GM18861 (cell line): ENCODE data around the gene PRAF2.

ENCODE experiments used
- ATAC-seq: cut with Tn5 transposase; IDR thresholded peaks from one replicate; pipeline ENCODE4 v1.9.1; 2021; ENCODE audit not compliant: unreplicated experiment

PRAF2 gene, protein sequence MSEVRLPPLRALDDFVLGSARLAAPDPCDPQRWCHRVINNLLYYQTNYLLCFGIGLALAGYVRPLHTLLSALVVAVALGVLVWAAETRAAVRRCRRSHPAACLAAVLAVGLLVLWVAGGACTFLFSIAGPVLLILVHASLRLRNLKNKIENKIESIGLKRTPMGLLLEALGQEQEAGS

DNA sequence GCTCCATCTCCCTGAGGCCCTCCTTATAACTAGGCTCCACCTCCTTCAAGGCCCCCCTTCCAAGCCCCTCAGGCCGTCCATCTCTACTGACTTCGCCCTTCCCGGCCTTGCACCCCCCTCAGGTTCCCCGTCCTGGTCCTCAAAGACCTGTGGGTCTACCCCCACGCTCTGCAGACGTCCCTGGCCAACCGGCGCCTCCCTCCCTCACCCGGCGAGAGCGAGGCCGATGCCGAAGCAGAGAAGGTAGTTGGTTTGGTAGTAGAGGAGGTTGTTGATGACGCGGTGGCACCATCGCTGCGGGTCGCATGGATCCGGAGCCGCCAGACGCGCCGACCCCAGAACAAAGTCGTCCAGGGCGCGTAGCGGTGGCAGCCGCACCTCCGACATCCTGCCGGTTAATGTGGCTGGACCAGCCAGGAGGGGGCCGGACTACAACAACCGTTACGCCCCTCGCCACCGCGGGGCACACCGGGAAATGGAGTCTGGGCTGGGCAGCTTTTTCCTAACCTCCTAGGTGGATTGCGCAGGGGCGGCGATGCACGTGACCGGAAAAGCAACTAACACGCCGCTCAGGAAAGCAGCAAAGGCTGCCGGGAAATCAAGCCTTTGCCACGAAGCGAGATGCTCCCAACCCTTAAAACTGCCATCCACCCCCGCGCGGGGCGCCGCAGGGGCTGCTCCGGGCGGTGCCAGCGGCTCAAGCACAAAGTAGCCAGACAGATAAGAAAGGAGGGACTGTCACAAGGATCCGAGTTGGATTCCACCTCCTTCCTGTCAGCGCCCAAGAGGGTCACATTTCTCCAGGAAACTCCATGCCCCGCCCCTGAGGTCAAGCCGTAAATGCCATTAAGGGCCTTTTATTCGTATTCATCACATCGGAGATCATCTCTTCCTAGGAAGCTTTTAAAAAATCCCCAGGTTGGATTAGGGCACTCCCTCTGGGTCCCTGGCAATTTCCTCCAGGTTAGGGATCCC lies at the start of gene PRAF2:
Gene PRAF2 (minus strand): TSS at position 402 of the 975 bp plus-strand sequence. CDS start 15 bp downstream, at position 387.
- ATAC-seq = peak; percentile 60

- ATAC-seq = no peak
Observed at GRCh38 chrX:49122499-49122898, 48.7 kb upstream of the PRAF2 start.

DNA sequence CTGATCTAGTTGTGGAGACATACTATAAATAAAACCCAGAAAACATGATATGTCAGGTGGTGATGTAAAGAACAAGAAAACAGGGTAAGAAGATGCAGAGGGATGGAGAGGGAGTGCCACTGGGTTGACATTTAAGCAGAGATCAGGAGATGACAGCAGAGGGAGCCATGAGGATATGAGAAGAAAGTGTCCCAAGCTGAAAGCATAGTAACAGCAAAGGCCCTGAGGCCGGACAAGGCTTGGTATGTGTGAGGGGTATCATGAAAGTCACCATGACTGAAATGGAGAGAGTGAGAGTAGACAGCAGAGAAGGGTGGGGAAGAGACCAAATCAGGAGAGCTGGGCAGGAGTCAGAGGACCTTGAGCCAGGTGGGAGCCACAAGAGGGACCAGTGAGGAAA lies 46.3 kb upstream of the PRAF2 start:
- no peak for ATAC-seq

GRCh38 chrX:49117581-49117980 lies 43.8 kb upstream of the PRAF2 start:
- no peak for ATAC-seq

DNA sequence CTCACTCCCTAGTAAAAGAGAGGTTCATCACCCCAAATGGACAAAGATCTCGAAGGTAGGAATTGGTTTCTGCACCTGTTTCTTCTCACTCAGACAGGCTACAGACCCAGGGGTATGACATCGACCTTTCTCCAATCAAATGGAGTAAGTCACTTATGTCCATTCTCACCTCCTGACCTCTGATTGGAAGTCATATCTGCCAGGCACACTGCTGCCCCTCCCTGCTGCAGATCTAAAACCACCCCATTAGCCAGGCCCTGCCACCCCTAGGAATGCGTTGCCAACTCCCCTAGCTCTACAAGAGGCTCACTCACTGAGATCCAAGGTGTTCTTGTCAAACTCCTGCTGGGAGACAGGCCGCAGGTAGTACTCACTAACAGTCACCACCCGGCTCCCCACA lies 42.9 kb upstream of the PRAF2 start:
- ATAC-seq = no peak

DNA sequence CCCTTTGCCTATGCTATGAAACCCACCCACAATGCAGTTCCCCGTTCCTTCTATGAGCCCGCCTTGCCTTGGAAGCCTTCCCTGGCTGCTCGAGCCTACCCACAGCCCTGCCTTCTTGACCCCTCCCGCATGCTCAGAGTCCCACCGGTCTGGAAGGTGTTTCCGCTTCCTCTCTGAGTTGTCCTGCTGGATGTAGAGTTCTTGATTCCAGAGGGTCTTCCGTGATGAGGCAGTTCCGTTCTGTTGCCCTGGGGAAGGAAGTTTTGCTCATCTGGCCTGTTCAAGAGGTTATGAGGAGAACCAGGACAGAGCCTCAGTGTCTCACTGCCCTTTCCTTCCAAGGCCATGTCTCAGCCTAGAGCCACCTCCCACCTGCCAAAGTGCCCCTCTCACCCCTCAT lies 42.3 kb upstream of the PRAF2 start:
- no peak for ATAC-seq

DNA sequence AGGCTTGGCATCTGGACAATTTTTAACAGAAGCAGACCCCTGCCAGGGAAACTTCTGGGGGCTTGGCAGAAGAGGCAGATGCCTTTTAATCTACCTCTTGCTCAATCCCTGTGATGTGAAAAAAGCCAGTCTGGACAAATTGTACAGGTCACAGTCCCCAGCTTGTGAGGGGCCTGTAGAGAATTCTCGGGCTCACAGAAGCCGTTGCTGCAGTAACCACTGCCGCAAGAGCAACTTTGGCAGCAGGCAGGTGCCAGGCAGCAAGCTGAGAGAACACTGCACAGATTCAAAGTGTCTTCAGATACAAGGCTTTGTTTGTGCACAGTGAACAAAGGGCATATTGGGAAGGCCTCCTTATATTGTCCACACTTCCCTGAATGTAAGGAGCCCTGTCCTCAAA lies 38.0 kb upstream of the PRAF2 start:
- no peak for ATAC-seq

DNA sequence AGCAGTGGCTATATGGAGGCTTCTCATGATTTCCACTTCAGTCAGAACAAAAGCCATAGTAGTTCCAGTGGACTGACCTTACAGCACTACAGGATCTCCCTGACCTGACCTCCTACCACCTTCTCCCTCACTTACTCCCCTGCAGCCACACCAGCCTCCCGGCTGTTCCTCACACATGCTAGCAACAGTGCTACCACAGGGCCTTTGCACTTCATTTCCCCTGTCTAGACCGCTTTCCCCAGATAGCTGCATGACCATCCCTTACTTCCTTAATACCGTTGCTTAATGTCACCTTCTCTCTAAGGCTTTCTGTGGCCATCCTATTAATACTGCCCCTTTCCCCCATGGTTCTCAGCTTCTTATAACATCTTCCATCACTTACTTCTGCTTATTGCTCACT lies 36.6 kb upstream of the PRAF2 start:
- ATAC-seq = no peak

DNA sequence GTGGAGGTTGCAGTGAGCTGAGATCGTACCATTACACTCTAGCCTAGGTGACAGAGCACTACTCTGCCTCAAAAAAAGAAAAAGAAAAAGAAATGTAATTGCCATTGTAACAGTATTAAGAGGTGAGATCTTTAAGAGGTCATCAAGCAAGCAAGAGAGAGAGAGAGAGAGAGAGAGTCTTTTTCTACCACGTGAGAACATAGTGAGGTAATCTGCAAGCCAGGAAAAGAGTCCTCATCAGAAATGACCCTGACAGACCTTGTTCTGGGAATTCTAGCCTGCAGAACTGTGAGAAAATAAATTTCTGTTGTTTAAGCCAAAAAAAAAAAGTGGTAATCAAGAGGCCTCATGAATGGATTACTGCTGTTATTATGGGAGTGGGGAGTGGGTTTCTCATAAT lies 34.8 kb upstream of the PRAF2 start:
- no peak for ATAC-seq

DNA sequence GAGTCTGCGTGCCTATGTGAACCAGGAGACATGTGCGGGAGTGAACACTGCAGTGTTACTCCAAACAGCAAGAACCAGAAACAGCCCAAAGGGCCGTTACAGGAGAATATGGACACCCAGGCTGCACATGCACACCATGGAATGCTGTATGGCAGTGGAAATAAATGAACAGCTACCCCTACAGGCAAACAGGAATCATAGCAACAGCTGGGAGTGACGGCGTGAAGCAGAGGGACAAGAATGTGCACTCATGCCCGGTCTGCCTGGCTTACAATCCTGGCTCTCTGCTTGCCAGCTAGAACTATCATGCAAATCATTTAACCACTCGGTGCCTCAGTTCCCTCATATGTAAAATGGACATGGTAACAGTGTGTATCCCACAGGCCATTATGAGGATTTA lies 33.1 kb upstream of the PRAF2 start:
- ATAC-seq = peak; percentile 54

DNA sequence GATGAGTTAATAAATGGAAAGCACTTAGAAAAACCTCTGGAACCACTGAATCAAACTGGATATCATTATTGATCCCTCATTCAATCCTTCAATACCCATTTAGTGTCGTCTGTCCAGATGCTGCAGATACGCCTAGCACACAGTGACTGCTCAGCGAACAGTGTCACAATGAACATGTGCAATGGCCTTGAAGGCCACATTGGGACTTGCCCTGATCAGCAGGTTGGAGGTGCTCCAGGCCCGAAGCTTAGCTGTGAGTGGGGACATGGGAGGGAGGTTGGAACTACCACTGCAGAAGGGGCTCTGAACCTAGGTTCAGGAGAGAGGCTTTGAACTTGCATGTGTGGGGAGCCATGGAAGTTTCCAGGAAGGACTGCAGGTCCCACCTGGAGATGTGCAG lies 32.5 kb upstream of the PRAF2 start:
- no peak for ATAC-seq

DNA sequence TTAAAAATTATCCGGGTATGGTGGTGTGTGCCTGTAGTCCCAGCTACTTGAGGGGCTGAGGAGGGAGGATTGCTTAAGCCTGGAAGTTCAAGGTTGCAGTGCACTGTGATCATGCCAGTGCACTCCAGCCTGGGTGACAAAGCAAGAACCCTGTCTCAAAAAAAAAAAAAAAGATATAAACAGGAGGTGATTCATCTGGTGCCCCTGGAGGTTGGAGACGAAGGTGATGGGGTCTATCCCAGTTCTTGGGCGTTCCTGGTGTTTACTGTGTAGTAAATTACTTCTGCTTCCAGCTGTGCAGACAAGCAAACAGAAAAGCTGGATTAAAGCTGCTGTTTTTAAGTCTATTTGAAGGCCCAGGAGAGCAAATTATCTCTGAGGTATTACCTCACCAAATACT lies 29.8 kb upstream of the PRAF2 start:
- ATAC-seq = no peak

- ATAC-seq = no peak
Observed at GRCh38 chrX:49102190-49102589, 28.4 kb upstream of the PRAF2 start.

DNA sequence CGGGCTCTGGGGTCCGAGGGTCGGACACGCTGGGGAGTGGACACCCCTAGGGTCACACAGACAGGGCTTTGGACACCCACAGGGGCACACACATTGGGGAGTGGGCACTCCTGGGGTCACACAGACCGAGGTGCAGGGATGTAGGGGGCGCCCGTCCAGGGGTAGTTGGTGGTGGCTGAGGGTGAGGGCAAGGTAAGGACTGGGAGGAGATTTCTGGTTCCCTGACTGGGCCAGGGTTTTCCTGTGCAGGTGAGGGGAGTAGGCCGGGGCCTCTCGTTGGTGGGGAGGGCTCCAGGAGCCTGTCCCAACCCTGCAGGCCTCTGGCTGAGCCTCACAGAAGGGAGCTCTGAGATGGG lies 27.8 kb upstream of the PRAF2 start:
- peak; percentile 2 for ATAC-seq

DNA sequence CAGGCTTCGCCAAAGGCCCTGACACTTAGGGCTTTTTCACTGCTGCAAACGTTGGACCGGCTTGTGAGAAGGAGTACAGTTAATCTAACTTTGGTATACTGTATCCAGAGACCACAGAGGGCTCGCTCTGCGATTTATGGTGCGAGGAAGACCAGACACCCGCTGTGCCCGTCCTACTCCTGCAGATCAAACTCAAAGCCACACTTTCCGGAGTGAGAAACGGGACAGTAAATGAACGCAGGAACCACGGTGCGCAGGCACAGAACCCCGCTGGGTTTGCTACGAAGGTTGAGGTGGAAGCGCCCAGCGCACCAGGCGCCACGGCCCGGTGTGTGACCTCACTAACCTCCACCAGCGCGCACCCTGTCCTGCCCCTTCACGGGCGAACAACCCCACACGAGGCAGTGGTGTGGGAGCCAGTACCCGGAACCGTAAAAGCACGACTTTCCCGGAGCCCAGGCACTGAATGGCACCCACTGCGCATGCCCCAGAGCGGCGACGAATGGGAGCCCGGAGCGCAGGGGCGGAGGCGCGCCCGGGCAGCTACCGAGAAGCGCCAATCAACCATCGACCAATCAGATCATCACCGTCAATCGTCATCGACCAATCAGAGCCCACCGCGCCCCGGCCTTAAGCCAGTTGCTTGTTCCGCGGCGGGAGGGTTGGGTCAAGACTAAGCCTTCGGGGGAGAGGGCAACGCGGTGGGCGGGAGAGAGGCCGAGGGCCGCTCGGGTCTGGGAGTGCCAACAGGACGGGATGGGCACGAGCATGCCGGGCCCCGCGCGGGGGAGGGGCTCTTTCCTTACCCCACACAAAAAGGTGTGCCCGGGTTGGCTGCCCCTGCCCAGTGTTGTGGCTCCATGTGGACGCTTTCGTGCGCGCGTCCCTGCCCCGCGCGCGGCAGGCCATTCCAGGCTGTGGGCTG lies 27.2 kb upstream of the PRAF2 start:
- ATAC-seq = peak; percentile 81

GRCh38 chrX:49096419-49096818 lies 22.6 kb upstream of the PRAF2 start:
- no peak for ATAC-seq

- ATAC-seq = no peak
Observed at GRCh38 chrX:49089553-49089952, 15.8 kb upstream of the PRAF2 start.

- no peak for ATAC-seq
Observed at GRCh38 chrX:49082271-49082871, 8.6 kb upstream of the PRAF2 start.

GRCh38 chrX:49079489-49080428 lies 6.0 kb upstream of the PRAF2 start, which contains the start of gene WDR45:
Gene WDR45, minus strand, starts transcription at chrX:49079887. Its CDS starts 1,792 bp downstream, at chrX:49078095.
- no peak for ATAC-seq

- no peak for ATAC-seq
Observed at GRCh38 chrX:49077941-49078340, 4.1 kb upstream of the PRAF2 start.
